Measurements from ENCODE around the gene KRTAP25-1.

Gene KRTAP25-1

GRCh38 chr21:30245061-30245460 is 44.3 kb downstream of the KRTAP25-1 start:
- DNase-seq = no peak

- no peak for DNase-seq
Measured at GRCh38 chr21:30243691-30244090, 45.6 kb downstream of the KRTAP25-1 start.

- no peak for DNase-seq
Measured at GRCh38 chr21:30240661-30241060, 48.7 kb downstream of the KRTAP25-1 start.

Measured in amniotic stem cell (primary cell).